Colonic mucosa (tissue), 4 donors: ENCODE results near the gene CFAP46. TPM values are rescaled to one million over a fixed set of nuclear protein-coding genes. Genes with fewer than 3 reads are reported as not detected.

Experiments used
- DNase-seq: peaks from one replicate; pipeline ENCODE4 v3.0.0-alpha.2; 2020
- H3K27ac ChIP-seq: fragments of 200-600 bp; one replicate; pipeline ENCODE4 v1.8.0; 2021
- H3K27me3 ChIP-seq: fragments of 200-600 bp; one replicate; pipeline ENCODE4 v1.8.0; 2021
- H3K36me3 ChIP-seq: fragments of 200-600 bp; one replicate; pipeline ENCODE4 v1.8.0; 2021
- H3K4me1 ChIP-seq: fragments of 200-600 bp; one replicate; pipeline ENCODE4 v1.8.0; 2021; ENCODE audit warnings: mild to moderate bottlenecking
- H3K4me3 ChIP-seq: fragments of 200-600 bp; one replicate; pipeline ENCODE4 v1.8.0; 2021
- H3K9ac ChIP-seq, 2 donors: one replicate each; pipeline ENCODE4 v1.7.0; 2013; ENCODE audit warnings: control low read depth in 2 of 2, low read depth in 2 of 2, low read length in 2 of 2
- H3K9me3 ChIP-seq: fragments of 200-600 bp; one replicate; pipeline ENCODE4 v1.8.0; 2021
- intact Hi-C: fragments of 100-400 bp; cut with DNase I; formaldehyde crosslinking; loops from one replicate; pipeline ENCODE4 v1.14.1; 2022
- total RNA-seq, 2 donors: library from RNA; stranded (reverse); fragmentation: NEBNext Ultra II Directional in 1 of 2; extraction: Animal tissue kit (Norgen Biotek cat#: 25700) in 1 of 2; gene quantifications; one replicate each; pipeline ENCODE4 v1.2.1, GENCODE V29; 2021
- TF ChIP-seq, protein P1 (sequence below): fragments of 200-600 bp; IDR thresholded peaks from one replicate; pipeline ENCODE4 v1.8.0; 2022; ENCODE audit warnings: antibody characterized with exemption, mild to moderate bottlenecking
- donor health status: healthy.
- donor health status: DM: no; HTN: no; CAD: no.
- donor health status: DM: no; HTN: no; CAD: no.

Gene CFAP46
- total RNA-seq, 2 donors from 2014 or later: 0.13 TPM; not detected in 1

DNA sequence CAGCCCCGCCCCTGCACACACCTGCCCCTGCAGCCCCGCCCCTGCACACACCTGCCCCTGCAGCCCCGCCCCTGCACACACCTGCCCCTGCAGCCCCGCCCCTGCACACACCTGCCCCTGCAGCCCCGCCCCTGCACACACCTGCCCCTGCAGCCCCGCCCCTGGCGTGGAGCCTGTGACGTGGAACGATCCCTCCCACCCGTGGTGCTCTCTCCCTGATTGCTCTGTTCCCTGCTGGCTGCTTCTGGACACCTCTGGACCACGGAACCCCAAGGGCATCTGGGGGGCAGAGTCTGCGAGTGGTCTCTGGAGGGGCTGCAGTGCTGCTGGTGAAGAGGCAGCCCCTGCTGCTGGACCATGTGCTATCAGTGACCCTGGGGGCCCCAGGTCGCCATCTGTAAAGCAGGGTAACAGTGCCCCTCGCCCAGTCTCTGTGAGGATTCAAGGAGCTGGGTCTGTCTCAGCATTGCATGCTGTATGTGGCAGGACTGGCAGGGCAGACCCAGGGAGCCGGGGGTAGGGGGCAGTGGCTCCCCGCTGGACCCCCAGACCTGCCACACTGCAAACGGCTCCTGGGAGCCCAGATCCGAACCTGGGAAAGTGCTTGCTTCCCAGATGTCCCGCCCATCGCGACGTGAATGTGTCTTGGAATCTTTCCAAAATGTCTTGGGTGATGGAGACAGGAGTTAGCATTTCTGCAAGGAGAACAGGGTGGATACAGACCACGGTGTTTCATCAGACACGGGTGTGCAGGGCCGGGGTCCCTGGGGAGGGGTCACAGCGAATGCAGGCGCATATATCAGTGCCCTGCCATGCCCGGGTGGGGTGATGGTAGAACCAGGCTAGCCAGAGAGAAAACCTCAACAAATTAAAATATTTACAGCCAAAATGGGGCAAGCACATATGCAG is 128.6 kb downstream of the CFAP46 start:
- Histone ChIP-seq H3K27me3 (no peaks in the 10 kb centered on the region), H3K4me3 (no peak overlapping the region), H3K9me3 (no peaks in the 10 kb centered on the region), H3K36me3 (no peaks in the 10 kb centered on the region), H3K27ac (no peak overlapping the region), H3K4me1 (no peaks in the 10 kb centered on the region), H3K9ac (no peak overlapping the region)
- intact Hi-C loops: no loop called here
- TF ChIP-seq, protein P1, sequence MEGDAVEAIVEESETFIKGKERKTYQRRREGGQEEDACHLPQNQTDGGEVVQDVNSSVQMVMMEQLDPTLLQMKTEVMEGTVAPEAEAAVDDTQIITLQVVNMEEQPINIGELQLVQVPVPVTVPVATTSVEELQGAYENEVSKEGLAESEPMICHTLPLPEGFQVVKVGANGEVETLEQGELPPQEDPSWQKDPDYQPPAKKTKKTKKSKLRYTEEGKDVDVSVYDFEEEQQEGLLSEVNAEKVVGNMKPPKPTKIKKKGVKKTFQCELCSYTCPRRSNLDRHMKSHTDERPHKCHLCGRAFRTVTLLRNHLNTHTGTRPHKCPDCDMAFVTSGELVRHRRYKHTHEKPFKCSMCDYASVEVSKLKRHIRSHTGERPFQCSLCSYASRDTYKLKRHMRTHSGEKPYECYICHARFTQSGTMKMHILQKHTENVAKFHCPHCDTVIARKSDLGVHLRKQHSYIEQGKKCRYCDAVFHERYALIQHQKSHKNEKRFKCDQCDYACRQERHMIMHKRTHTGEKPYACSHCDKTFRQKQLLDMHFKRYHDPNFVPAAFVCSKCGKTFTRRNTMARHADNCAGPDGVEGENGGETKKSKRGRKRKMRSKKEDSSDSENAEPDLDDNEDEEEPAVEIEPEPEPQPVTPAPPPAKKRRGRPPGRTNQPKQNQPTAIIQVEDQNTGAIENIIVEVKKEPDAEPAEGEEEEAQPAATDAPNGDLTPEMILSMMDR: no peak
- no peak for DNase-seq

DNA sequence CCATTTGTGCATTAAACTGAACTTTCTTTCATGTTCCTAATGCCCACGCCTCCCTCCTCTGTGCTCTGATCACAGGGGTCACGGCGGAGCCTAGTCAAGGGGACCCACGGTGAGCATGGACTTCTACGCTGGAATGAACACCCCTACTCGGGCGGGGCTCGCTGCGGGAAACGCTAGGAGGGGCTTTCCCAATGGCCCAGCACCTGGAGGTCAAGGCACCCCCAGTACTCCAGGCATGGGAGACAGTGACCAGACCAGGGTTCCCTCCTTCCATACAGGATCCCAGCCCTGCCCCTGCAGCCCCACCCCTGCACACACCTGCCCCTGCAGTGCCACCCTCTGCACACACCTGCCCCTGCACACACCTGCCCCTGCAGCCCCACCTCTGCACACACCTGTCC is 129.4 kb downstream of the CFAP46 start:
- DNase-seq: no peak
- TF ChIP-seq, protein P1: no peak
- intact Hi-C loops: no loop called here
- no peak overlapping the region for H3K4me3 ChIP-seq
- no peaks in the 10 kb centered on the region for H3K36me3 ChIP-seq
- no peak overlapping the region for H3K9ac ChIP-seq
- H3K9me3 ChIP-seq: no peaks in the 10 kb centered on the region
- H3K4me1 ChIP-seq: no peaks in the 10 kb centered on the region
- no peaks in the 10 kb centered on the region for H3K27me3 ChIP-seq
- no peak overlapping the region for H3K27ac ChIP-seq

DNA sequence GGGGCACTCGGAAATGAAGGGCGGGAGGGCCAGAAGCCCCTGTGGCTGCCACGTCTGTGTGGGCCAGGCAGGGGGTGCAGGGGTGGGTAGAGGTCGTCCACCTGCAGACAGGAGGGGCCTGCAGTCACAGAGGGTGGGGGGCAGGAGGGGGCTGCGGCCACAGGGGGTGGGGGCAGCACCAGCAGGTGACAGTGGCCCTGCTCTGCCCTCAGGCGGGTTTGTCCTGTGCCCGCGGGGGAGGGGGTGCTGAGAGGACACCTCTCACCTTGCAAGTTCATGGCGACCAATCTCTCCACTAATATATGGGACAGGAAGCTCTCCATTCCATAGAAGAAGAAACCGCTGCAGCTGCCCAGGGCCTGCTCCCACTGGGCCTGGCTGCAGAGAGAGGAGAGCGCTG is 129.8 kb downstream of the CFAP46 start:
- Histone ChIP-seq H3K9ac (no peak overlapping the region), H3K27ac (no peak overlapping the region), H3K9me3 (no peaks in the 10 kb centered on the region), H3K4me1 (no peaks in the 10 kb centered on the region), H3K36me3 (no peaks in the 10 kb centered on the region), H3K27me3 (no peaks in the 10 kb centered on the region), H3K4me3 (no peak overlapping the region)
- TF ChIP-seq, protein P1: no peak
- DNase-seq: no peak
- intact Hi-C loops: no loop called here

DNA sequence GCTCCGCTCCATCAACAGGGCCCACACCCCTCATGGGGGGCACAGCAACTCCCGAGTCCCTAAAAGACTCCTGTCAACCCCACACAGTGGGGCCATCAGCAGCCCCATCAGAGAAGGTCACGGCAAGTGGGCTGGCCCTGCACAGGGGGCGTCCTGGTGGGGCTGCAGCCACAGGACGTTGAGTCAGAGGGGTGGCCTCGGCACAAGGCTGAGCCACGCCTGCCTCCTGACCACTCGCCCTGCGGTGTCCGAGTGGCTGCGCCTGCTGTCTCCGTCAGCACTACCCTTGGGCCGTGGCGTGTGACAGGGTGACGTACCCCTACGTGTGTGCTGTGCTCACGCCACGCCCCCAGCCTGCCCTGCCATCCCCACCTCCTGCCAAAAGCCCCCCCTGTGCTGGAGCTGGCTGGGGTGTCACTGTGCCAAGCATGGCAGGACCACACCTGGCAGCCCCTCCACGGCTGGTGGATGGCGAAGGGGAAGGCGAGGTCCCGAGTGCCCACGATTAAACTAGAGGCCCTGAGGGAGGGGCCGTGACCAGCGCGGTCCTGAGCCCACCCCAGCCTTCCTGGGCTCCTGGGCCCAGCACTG is 130.4 kb downstream of the CFAP46 start:
- H3K36me3 ChIP-seq: no peaks in the 10 kb centered on the region
- TF ChIP-seq, protein P1: no peak
- H3K27ac ChIP-seq: no peak overlapping the region
- H3K9me3 ChIP-seq: no peaks in the 10 kb centered on the region
- intact Hi-C loops: no loop called here
- no peak overlapping the region for H3K9ac ChIP-seq
- no peak overlapping the region for H3K4me3 ChIP-seq
- no peaks in the 10 kb centered on the region for H3K27me3 ChIP-seq
- H3K4me1 ChIP-seq: no peaks in the 10 kb centered on the region
- no peak for DNase-seq

DNA sequence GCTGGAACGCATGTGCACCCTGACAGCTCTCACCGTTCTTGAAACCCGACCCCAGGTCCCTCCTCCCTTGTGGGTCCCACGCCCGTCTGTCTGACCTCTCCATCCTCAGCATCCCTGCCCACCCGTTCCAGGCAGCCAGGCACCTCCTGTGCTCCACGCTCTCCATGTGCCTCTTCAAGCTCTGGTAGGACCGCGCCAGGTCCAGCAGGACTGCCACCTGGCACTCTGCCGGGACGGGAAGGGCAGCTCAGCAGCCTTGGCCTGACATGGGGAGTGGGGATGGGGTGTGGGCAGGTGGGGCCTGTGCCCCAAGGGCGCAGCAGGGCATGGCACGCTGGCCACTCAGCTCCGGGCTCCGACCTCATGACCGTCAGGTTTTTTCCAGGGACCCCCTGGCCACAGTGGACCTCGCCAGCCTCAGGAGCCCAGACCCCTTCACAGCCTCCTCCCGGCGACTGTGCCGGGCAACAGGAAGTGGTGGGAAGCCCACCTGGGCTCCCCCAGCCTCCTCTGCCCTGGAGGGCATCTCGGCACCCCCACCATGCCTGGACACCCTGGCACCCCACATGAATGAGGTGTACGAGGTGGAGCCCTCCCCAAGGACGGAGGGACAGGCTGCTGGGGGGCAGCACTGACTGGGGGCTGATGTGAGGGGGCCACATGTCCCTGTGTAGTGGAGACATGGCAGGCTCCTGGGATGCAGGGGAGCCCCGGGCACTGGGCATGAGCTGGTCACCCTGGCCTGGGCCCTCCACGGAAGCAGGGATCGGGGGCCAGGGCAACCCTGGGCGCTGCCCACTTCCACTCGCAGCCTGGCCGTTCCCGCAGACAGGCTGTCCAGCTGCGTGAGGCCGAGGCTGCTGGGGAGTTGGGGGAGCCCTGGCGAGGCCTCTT is 131.3 kb downstream of the CFAP46 start:
- Histone ChIP-seq H3K9me3 (no peaks in the 10 kb centered on the region), H3K4me3 (no peak overlapping the region), H3K36me3 (no peaks in the 10 kb centered on the region), H3K9ac (no peak overlapping the region), H3K4me1 (no peaks in the 10 kb centered on the region), H3K27ac (no peak overlapping the region), H3K27me3 (no peaks in the 10 kb centered on the region)
- TF ChIP-seq, protein P1: no peak
- no peak for DNase-seq
- intact Hi-C loops: no loop called here
